Epithelial cell of esophagus (primary cell): ENCODE data around the gene ZFPM1.

Experiments used
- DNase-seq: peaks from one replicate; pipeline ENCODE4 v3.0.0; 2010; ENCODE audit warnings: low read depth
- H3K4me3 ChIP-seq: 2 replicates; pipeline ENCODE4 v1.5.1; 2011; ENCODE audit warnings: mild to moderate bottlenecking, low read length, control low read depth
- TF ChIP-seq, protein P1 (sequence below): IDR thresholded peaks from 2 replicates; pipeline ENCODE4 v1.5.1; 2011; ENCODE audit warnings: low read depth, mild to moderate bottlenecking, low read length, control low read depth, inconsistent platforms; ENCODE audit not compliant: insufficient read depth; ENCODE audit errors: missing control alignments

The ZFPM1 gene

DNA sequence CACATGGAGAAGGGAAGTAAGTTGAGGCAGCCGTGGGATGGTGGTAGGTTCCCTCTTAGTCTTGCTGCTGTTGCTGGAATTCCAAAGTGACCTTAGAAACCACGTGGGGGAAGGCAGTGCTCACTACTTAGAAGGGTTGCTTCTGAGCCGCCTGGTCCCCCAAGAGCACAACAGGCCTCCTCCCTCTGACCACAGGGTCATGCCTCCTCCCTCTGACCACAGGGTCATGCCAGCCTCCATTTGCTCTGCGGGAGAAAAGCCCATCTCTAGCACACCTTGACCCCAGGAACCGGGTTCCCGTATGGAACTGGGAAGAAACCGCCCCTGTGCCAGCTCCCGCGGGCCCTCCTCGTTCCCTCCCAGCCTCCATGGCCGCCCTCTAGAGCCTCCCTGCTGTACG, 13.4 kb upstream of the ZFPM1 start:
- DNase-seq, result no peak
- no peak overlapping the region for H3K4me3 ChIP-seq
- TF ChIP-seq, protein P1, sequence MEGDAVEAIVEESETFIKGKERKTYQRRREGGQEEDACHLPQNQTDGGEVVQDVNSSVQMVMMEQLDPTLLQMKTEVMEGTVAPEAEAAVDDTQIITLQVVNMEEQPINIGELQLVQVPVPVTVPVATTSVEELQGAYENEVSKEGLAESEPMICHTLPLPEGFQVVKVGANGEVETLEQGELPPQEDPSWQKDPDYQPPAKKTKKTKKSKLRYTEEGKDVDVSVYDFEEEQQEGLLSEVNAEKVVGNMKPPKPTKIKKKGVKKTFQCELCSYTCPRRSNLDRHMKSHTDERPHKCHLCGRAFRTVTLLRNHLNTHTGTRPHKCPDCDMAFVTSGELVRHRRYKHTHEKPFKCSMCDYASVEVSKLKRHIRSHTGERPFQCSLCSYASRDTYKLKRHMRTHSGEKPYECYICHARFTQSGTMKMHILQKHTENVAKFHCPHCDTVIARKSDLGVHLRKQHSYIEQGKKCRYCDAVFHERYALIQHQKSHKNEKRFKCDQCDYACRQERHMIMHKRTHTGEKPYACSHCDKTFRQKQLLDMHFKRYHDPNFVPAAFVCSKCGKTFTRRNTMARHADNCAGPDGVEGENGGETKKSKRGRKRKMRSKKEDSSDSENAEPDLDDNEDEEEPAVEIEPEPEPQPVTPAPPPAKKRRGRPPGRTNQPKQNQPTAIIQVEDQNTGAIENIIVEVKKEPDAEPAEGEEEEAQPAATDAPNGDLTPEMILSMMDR, result no peak

DNA sequence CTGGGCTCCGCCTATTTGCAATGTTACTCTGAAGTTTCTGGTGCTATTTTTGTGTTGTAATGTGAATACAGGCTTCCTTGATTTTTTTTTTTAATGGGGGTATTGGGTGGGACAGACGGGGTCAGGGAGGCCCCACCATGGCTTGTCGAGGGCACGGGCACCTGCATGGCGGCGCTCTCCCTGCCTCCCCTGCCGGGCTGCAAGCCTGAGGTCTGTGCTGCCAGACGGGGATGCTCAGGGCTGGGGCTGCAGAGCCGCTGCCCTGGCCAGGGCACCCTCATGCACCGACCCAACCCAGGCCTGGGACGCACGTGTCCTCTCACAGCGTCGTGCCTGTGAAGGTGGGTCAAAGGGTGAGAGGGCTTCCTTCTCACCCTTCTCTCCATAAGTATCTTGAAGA, 13.0 kb upstream of the ZFPM1 start:
- no peak overlapping the region for H3K4me3 ChIP-seq
- TF ChIP-seq, protein P1, result no peak
- no peak for DNase-seq

DNA sequence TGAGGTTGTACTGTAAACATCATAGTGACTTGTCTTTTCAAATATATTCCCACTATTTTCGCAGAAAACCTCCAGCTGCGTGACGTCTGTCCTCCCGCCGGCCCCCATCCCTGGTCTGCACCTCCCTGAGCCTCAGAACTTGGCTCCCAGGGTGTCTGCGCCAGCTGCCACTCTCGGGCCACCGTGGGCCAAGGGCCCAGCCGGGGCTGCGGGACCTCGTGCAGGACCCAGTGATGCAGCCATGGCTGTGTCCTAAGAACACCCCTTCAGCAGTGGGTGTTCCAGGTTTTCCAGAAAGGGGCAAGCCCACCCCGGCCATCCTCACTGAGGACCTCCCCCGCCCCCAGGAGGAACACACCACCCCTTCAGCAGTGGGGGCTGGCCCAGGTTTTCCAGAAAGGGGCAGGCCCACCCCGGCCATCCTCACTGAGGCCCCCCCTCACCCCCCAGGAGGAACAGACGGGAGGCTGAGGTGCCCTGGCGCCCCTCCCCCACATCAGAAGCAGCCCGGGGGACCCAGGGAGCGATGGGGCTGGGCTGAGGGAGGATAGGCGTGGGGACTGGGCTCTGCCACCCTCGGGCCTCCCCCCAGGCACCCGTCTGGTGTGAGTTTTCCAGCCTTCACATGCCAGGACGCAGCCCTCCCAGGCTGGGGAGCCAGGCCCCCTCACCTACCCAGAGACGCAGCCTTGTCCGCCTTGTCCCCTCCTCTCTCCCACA, 12.2 kb upstream of the ZFPM1 start:
- H3K4me3 ChIP-seq, result no peak overlapping the region
- DNase-seq, result no peak
- TF ChIP-seq, protein P1, result no peak

DNA sequence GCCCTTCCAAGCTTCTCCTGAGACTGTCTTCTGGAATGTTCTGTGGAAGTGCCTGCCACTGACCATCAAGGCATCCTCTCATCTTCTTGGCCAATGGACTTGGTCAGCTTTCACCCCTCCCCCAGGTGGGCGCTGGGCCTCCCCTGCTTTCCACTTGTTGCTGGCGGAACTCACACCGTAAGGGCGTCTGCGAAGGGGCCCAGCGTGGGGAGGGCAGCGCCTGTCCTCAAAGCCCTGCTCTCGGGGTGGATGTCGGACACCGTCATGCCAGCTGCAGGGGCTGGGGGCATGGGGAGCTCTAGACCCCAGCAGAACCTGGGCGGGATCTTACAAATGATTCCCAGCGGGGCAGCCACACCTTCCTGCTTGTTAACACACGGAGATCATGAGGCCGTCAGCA, 11.6 kb upstream of the ZFPM1 start:
- H3K4me3 ChIP-seq, result no peak overlapping the region
- DNase-seq, result no peak
- TF ChIP-seq, protein P1, result no peak

DNA sequence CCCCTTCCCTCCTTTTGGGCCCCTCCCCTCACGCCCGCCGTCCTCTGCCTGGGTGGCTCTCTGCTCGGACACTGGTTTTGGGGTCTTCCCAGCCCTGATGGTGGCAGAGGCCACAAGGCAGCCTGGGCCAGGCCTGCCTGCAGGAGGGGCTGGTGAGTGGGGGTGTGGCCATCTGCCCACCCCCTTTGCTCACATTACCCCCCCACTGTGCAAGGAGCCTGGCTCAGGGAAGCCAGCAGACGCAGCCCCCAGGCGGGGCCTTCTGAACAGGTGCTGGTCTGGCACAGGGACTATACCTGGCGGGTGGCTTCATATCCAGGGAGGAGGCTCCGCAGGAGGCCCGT, 10.7 kb upstream of the ZFPM1 start:
- no peak overlapping the region for H3K4me3 ChIP-seq
- no peak for DNase-seq
- TF ChIP-seq, protein P1, result no peak

DNA sequence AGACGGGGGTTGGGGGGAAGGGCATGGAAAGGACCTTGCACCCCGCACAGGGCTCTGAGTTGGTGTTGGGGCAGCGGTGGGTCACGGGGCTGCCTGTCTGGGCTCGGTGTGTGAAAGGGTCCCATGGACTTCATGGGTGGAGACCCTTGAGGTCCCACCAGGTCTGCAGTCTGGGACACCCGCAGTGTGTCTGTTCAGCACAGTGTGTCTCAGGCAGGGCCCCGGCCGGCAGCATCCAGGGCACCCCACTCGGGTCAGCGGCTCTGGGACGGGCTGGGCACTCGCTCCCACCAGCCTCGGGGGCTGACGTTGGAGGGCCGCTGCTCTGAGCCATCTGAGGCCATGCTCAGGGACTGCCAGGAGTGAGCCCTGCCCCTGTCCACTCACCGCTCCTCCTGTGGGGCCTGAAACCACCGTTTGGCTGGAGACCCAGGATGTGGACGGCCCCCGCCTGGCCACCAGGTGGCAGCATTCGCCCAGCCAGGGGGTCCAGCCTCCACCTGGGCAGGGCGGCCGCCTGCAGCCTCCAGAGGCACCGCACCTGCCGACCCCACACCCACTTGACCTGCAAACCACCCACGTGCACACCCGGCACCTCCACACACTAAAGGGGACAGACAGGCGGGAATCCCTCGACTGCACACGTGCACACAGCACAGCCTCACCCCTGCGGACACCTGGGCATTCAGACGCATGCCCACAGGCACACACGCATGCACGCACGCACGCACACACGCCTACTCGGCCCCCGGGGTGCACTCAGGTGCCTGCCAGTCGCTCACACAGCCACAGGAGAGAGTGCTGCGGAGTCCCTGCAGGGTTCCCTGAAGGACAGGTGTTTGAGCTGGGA, 10.1 kb upstream of the ZFPM1 start:
- DNase-seq, result peak; percentile 70

More for the DNA sequence above, 10.1 kb upstream of the ZFPM1 start:
- H3K4me3 ChIP-seq, result no peak overlapping the region
- TF ChIP-seq, protein P1, result peak; percentile 79
